Left ventricle myocardium superior (tissue), 1 donor: ENCODE results near the gene FBXW12. TPM values are rescaled to one million over a fixed set of nuclear protein-coding genes. Genes with fewer than 3 reads are reported as not detected.

ENCODE experiments used
- ATAC-seq: fragments of 200-7000 bp; cut with Tn5 transposase; one replicate; pipeline ENCODE4 v1.9.1; 2020; ENCODE audit warnings: mild to moderate bottlenecking, moderate library complexity
- DNase-seq: peaks from one replicate; pipeline ENCODE4 v3.0.0-alpha.2; 2020
- intact Hi-C: fragments of 100-400 bp; cut with micrococcal nuclease; formaldehyde crosslinking; loops from one replicate; pipeline ENCODE4 v1.11.0; 2022
- total RNA-seq: library from RNA; stranded (reverse); fragmentation: NEBNext Ultra II Directional; extraction: Animal tissue kit (Norgen Biotek cat#: 25700); gene quantifications from one replicate; pipeline ENCODE4 v1.2.1, GENCODE V29; 2021
- donor health status: DM: no; HTN: yes; CAD: no; lungs with severe emphysema.

FBXW12 gene
- total RNA-seq, 1 donor from 2014 or later, result not detected

- ATAC-seq (no peak), DNase-seq (peak; percentile 14)
- intact Hi-C loops, result no loop called here
Observed at GRCh38 chr3:48415251-48415953, 43.4 kb downstream of the FBXW12 start.

GRCh38 chr3:48416091-48416505 is 44.1 kb downstream of the FBXW12 start:
- intact Hi-C loops, result no loop called here
- DNase-seq (peak; percentile 20), ATAC-seq (no peak)

- intact Hi-C loops, result no loop called here
- ATAC-seq, result no peak
- DNase-seq, result peak; percentile 3
Observed at GRCh38 chr3:48416546-48416945, 44.5 kb downstream of the FBXW12 start.

- intact Hi-C loops, result no loop called here
- peak; percentile 14 for DNase-seq
- no peak for ATAC-seq
Observed at GRCh38 chr3:48417529-48418108, 45.6 kb downstream of the FBXW12 start.

GRCh38 chr3:48418140-48418539 is 46.1 kb downstream of the FBXW12 start:
- no peak for ATAC-seq
- DNase-seq, result peak; percentile 20
- intact Hi-C loops, result no loop called here

GRCh38 chr3:48418651-48419050 is 46.6 kb downstream of the FBXW12 start:
- intact Hi-C loops, result no loop called here
- ATAC-seq, result no peak
- DNase-seq, result peak; percentile 15

- intact Hi-C loops, result no loop called here
- ATAC-seq (no peak), DNase-seq (peak; percentile 5)
Observed at GRCh38 chr3:48419149-48419548, 47.1 kb downstream of the FBXW12 start.

- DNase-seq (peak; percentile 23), ATAC-seq (no peak)
- intact Hi-C loops, result no loop called here
Observed at GRCh38 chr3:48419597-48419996, 47.6 kb downstream of the FBXW12 start.

GRCh38 chr3:48420561-48420960 is 48.5 kb downstream of the FBXW12 start:
- intact Hi-C loops, result no loop called here
- no peak for ATAC-seq
- DNase-seq, result no peak

- no peak for ATAC-seq
- intact Hi-C loops, result no loop called here
Observed at GRCh38 chr3:48422272-48422671, 50.3 kb downstream of the FBXW12 start.

GRCh38 chr3:48422681-48423080 is 50.7 kb downstream of the FBXW12 start:
- intact Hi-C loops, result no loop called here
- ATAC-seq, result no peak
- no peak for DNase-seq

More at GRCh38 chr3:48422272-48422671, 50.3 kb downstream of the FBXW12 start:
- DNase-seq, result no peak

- no peak for DNase-seq
- no peak for ATAC-seq
- intact Hi-C loops, result no loop called here
Observed at GRCh38 chr3:48423241-48423882, 51.3 kb downstream of the FBXW12 start.

- intact Hi-C loops, result no loop called here
- DNase-seq (no peak), ATAC-seq (no peak)
Observed at GRCh38 chr3:48423883-48424695, 52.1 kb downstream of the FBXW12 start.

- intact Hi-C loops, result no loop called here
- ATAC-seq (peak; percentile 51), DNase-seq (peak; percentile 75)
Observed at GRCh38 chr3:48425281-48425812, 53.3 kb downstream of the FBXW12 start.

- ATAC-seq, result peak; percentile 75
- DNase-seq, result peak; percentile 84
- intact Hi-C loops, result no loop called here
Observed at GRCh38 chr3:48426401-48426909, 54.4 kb downstream of the FBXW12 start.

- ATAC-seq (no peak), DNase-seq (peak; percentile 35)
- intact Hi-C loops, result no loop called here
Observed at GRCh38 chr3:48426944-48427629, 55.1 kb downstream of the FBXW12 start.

GRCh38 chr3:48427630-48427962 is 55.6 kb downstream of the FBXW12 start:
- DNase-seq (peak; percentile 37), ATAC-seq (peak; percentile 17)
- intact Hi-C loops, result no loop called here

- no peak for DNase-seq
- intact Hi-C loops, result no loop called here
Observed at GRCh38 chr3:48428088-48428571, 56.1 kb downstream of the FBXW12 start.

More at GRCh38 chr3:48428088-48428571, 56.1 kb downstream of the FBXW12 start:
- no peak for ATAC-seq
